Astrocyte (in vitro differentiated cells and primary cell): ENCODE results near the gene PPP1R15A. TPM values are rescaled to one million over a fixed set of nuclear protein-coding genes. Genes with fewer than 3 reads are reported as not detected.
"Not testable (repeated sequence)": the region's sequence is repeated elsewhere in the genome, so short reads cannot be mapped to it uniquely, and the experiment has no call there.

Experiments used
- DNase-seq: peaks from one replicate; pipeline ENCODE4 v3.0.0-alpha.2; 2010; ENCODE audit warnings: low read depth
- FAIRE-seq: peaks from 2 replicates; lab custom pipeline; 2011; peaks lifted over from hg19 to GRCh38; lab: Jason Lieb, UNC
- H2AFZ ChIP-seq: 2 replicates; pipeline ENCODE4 v1.6.0; 2012; ENCODE audit warnings: low read depth, low read length, inconsistent platforms
- H3K27ac ChIP-seq: 2 replicates; pipeline ENCODE4 v1.5.1; 2011; ENCODE audit warnings: low read depth, low read length, inconsistent platforms
- H3K27me3 ChIP-seq: 2 replicates; pipeline ENCODE4 v1.6.0; 2011; ENCODE audit warnings: low read length, inconsistent platforms; ENCODE audit not compliant: insufficient read depth
- H3K36me3 ChIP-seq: 2 replicates; pipeline ENCODE4 v1.5.1; 2011; ENCODE audit warnings: low read length, inconsistent platforms; ENCODE audit not compliant: insufficient read depth
- H3K4me1 ChIP-seq: 2 replicates; pipeline ENCODE4 v1.5.1; 2011; ENCODE audit warnings: low read length, inconsistent platforms; ENCODE audit not compliant: insufficient read depth
- H3K4me2 ChIP-seq: 2 replicates; pipeline ENCODE4 v1.6.0; 2012; ENCODE audit warnings: low read length, inconsistent platforms
- H3K4me3 ChIP-seq: 2 replicates; pipeline ENCODE4 v1.5.1; 2011; ENCODE audit warnings: low read depth, mild to moderate bottlenecking, low read length, inconsistent platforms; ENCODE audit not compliant: insufficient read depth
- H3K79me2 ChIP-seq: 2 replicates; pipeline ENCODE4 v1.6.0; 2012; ENCODE audit warnings: mild to moderate bottlenecking, low read length, inconsistent platforms; ENCODE audit not compliant: insufficient read depth
- H3K9ac ChIP-seq: 2 replicates; pipeline ENCODE4 v1.6.0; 2012; ENCODE audit warnings: mild to moderate bottlenecking, low read length, inconsistent platforms
- H3K9me3 ChIP-seq: 2 replicates; pipeline ENCODE4 v1.5.1; 2012; ENCODE audit warnings: low read depth, mild to moderate bottlenecking, low read length, inconsistent platforms; ENCODE audit not compliant: insufficient read depth
- H4K20me1 ChIP-seq: 2 replicates; pipeline ENCODE4 v1.6.0; 2012; ENCODE audit warnings: low read length, inconsistent platforms; ENCODE audit not compliant: insufficient read depth
- H3K27ac Mint-ChIP-seq: one replicate; pipeline ENCODE4 v1.8.0; 2021; ENCODE audit warnings: mild to moderate bottlenecking, mixed read lengths; ENCODE audit not compliant: unreplicated experiment
- H3K27me3 Mint-ChIP-seq: one replicate; pipeline ENCODE4 v1.8.0; 2021; ENCODE audit warnings: low read depth, mixed read lengths; ENCODE audit not compliant: unreplicated experiment
- H3K36me3 Mint-ChIP-seq: one replicate; pipeline ENCODE4 v1.8.0; 2021; ENCODE audit warnings: low read depth, mixed read lengths; ENCODE audit not compliant: unreplicated experiment
- H3K4me1 Mint-ChIP-seq: one replicate; pipeline ENCODE4 v1.8.0; 2021; ENCODE audit warnings: low read depth, mixed read lengths; ENCODE audit not compliant: unreplicated experiment
- H3K4me3 Mint-ChIP-seq: one replicate; pipeline ENCODE4 v1.8.0; 2021; ENCODE audit warnings: mild to moderate bottlenecking, moderate library complexity, mixed read lengths; ENCODE audit not compliant: unreplicated experiment
- H3K9me3 Mint-ChIP-seq: one replicate; pipeline ENCODE4 v1.8.0; 2021; ENCODE audit warnings: mild to moderate bottlenecking, mixed read lengths; ENCODE audit not compliant: unreplicated experiment
- EZH2 ChIP-seq: IDR thresholded peaks from 2 replicates; pipeline ENCODE4 v1.6.1; 2012; ENCODE audit warnings: mild to moderate bottlenecking, low read length, inconsistent platforms; ENCODE audit not compliant: insufficient read depth
- total RNA-seq: library from RNA; stranded (reverse); gene quantifications from 2 replicates; pipeline ENCODE4 v1.2.1, GENCODE V29; 2021
- TF ChIP-seq, protein P1 (sequence below): IDR thresholded peaks from 2 replicates; pipeline ENCODE4 v1.5.1; 2011; ENCODE audit warnings: low read depth, mild to moderate bottlenecking, inconsistent platforms, low read length, moderate library complexity; ENCODE audit not compliant: insufficient read depth

The PPP1R15A gene
- total RNA-seq, 1 donor from 2014 or later, result 53.2 TPM

DNA sequence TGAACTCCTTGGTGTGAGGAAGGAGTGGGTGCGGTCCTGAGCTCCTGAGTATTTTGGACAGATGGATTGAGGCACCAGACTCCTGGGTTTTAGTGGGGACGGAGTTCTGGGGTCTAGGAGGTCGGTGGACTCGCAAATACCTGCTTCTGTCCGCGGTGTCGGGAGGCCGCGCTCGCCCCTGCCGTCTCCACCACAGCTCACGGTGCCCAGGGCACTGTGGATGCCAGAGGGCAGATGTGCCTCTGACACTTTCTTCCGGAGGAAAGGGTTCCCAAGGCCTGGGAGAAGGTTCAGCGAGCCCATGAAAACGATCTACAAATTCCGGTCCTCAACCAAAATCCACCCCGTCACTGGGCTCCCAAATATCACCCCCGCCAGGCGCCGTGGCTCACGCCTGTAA, 23.0 kb downstream of the PPP1R15A start:
- H3K4me3 ChIP-seq, result no peak overlapping the region
- H3K27ac ChIP-seq, result no peak overlapping the region
- H3K4me1 ChIP-seq, result no peaks in the 10 kb centered on the region
- H3K79me2 ChIP-seq, result peaks cover 1% of the 10 kb centered on the region
- no peak overlapping the region for H3K4me3 Mint-ChIP-seq
- no peaks in the 10 kb centered on the region for H3K9me3 ChIP-seq
- FAIRE-seq (no peak), DNase-seq (no peak)
- TF ChIP-seq, protein P1, sequence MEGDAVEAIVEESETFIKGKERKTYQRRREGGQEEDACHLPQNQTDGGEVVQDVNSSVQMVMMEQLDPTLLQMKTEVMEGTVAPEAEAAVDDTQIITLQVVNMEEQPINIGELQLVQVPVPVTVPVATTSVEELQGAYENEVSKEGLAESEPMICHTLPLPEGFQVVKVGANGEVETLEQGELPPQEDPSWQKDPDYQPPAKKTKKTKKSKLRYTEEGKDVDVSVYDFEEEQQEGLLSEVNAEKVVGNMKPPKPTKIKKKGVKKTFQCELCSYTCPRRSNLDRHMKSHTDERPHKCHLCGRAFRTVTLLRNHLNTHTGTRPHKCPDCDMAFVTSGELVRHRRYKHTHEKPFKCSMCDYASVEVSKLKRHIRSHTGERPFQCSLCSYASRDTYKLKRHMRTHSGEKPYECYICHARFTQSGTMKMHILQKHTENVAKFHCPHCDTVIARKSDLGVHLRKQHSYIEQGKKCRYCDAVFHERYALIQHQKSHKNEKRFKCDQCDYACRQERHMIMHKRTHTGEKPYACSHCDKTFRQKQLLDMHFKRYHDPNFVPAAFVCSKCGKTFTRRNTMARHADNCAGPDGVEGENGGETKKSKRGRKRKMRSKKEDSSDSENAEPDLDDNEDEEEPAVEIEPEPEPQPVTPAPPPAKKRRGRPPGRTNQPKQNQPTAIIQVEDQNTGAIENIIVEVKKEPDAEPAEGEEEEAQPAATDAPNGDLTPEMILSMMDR, result no peak
- TF ChIP-seq EZH2, result no peak
- peaks cover 8% of the 10 kb centered on the region for H3K27me3 Mint-ChIP-seq
- H3K4me2 ChIP-seq, result peak overlapping the region; percentile 72
- H2AFZ ChIP-seq, result no peak overlapping the region
- no peaks in the 10 kb centered on the region for H3K4me1 Mint-ChIP-seq
- no peaks in the 10 kb centered on the region for H4K20me1 ChIP-seq
- H3K9ac ChIP-seq, result no peak overlapping the region
- H3K27me3 ChIP-seq, result peaks cover 5% of the 10 kb centered on the region
- H3K36me3 Mint-ChIP-seq, result no peaks in the 10 kb centered on the region
- no peaks in the 10 kb centered on the region for H3K36me3 ChIP-seq
- H3K9me3 Mint-ChIP-seq, result no peaks in the 10 kb centered on the region
- H3K27ac Mint-ChIP-seq, result no peak overlapping the region

DNA sequence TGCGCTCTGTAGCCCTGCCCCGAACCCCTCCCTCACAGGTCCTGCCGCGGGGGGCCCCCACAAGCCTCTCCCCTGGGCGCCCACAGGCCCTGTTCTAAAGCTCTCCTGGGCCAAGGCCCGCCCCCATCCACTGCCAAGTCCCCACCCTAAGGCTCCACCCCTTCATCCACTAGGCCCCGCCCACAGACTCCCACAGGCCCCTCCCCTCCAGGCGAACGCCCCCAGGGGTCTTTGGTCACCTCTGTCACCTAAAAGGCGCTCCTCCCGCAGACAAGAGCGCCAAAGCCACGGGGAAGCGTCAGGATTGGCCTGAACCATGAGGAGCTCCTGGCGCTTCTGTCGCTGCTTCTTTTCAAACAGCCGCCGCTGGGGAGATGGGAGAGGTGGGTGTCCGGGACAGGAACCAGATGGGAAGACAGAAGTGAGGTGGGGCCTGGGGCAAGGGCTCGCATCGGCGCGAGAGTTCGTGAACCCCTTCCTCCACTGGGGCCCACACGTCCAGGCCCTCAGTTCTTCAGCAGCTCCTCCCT, 24.0 kb downstream of the PPP1R15A start:
- Histone ChIP-seq H3K79me2 (peaks cover 11% of the 10 kb centered on the region), H3K9me3 (no peaks in the 10 kb centered on the region), H3K4me1 (peaks cover 6% of the 10 kb centered on the region), H2AFZ (peak overlapping the region; percentile 66), H3K27me3 (peaks cover 5% of the 10 kb centered on the region), H3K36me3 (no peaks in the 10 kb centered on the region), H3K4me2 (peak overlapping the region; percentile 72), H4K20me1 (no peaks in the 10 kb centered on the region), H3K27ac (no peak overlapping the region), H3K4me3 (no peak overlapping the region), H3K9ac (no peak overlapping the region)
- FAIRE-seq (no peak), DNase-seq (no peak)
- peaks cover 4% of the 10 kb centered on the region for H3K36me3 Mint-ChIP-seq
- TF ChIP-seq, protein P1, result no peak
- no peak for TF ChIP-seq EZH2
- H3K4me1 Mint-ChIP-seq, result peaks cover 6% of the 10 kb centered on the region
- no peaks in the 10 kb centered on the region for H3K9me3 Mint-ChIP-seq
- no peak overlapping the region for H3K27ac Mint-ChIP-seq
- no peak overlapping the region for H3K4me3 Mint-ChIP-seq
- H3K27me3 Mint-ChIP-seq, result peaks cover 6% of the 10 kb centered on the region

DNA sequence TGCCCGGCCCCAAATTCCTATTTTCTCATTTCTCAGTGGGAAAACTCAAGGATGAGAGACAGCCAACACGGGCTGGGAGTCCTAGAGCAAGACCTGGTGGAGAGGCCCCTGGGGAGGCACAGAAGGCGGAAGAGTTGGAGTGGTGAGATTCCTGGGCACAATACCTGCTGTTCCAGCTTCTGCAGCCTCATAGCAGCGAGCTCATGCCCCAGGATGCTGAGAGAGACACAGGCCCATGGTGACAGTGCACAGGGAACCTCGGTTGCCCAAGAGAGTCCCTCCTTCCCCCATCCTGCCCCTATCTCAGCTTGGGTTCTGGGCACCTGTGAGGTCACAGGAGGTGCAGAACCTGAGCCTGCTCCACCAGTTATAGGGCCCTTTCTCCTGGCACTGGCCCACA, 25.0 kb downstream of the PPP1R15A start:
- peaks cover 11% of the 10 kb centered on the region for H3K4me1 ChIP-seq
- no peak overlapping the region for H3K4me2 ChIP-seq
- H3K27ac Mint-ChIP-seq, result no peak overlapping the region
- TF ChIP-seq EZH2, result no peak
- TF ChIP-seq, protein P1, result no peak
- H3K27me3 Mint-ChIP-seq, result peaks cover 6% of the 10 kb centered on the region
- H3K4me1 Mint-ChIP-seq, result peaks cover 6% of the 10 kb centered on the region
- H3K27ac ChIP-seq, result no peak overlapping the region
- H3K4me3 ChIP-seq, result no peak overlapping the region
- peaks cover 5% of the 10 kb centered on the region for H3K27me3 ChIP-seq
- DNase-seq (no peak), FAIRE-seq (no peak)
- H3K9me3 Mint-ChIP-seq, result no peaks in the 10 kb centered on the region
- H3K36me3 ChIP-seq, result no peaks in the 10 kb centered on the region
- no peak overlapping the region for H2AFZ ChIP-seq
- no peaks in the 10 kb centered on the region for H3K9me3 ChIP-seq
- H3K79me2 ChIP-seq, result peaks cover 19% of the 10 kb centered on the region
- H3K9ac ChIP-seq, result no peak overlapping the region
- no peak overlapping the region for H3K4me3 Mint-ChIP-seq
- H3K36me3 Mint-ChIP-seq, result peaks cover 4% of the 10 kb centered on the region
- no peaks in the 10 kb centered on the region for H4K20me1 ChIP-seq

DNA sequence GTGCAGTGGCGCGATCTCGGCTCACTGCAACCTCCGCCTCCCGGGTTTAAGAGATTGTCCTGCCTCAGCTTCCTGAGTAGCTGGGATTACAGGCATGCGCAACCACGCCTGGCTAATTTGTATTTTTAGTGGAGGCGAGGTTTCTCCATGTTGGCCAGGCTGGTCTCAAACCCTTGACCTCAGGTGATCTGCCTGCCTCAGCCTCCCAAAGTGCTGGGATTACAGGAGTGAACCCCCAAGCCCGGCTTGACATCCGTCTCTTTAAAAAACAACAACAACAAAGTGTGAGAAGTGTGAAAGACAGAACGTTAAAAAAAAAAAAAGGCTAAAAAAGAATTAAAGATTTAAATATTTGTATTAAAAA, 27.1 kb downstream of the PPP1R15A start:
- peaks cover 11% of the 10 kb centered on the region for H3K4me1 ChIP-seq
- not testable (repeated sequence) for H3K36me3 ChIP-seq, H3K9ac ChIP-seq, H4K20me1 ChIP-seq, FAIRE-seq, H3K27ac Mint-ChIP-seq, H3K4me1 Mint-ChIP-seq, H3K27me3 ChIP-seq, H3K9me3 Mint-ChIP-seq, DNase-seq, H3K9me3 ChIP-seq, H3K27ac ChIP-seq, H3K36me3 Mint-ChIP-seq, H3K27me3 Mint-ChIP-seq
- peak overlapping the region; percentile 26 for H2AFZ ChIP-seq
- peak overlapping the region; percentile 72 for H3K4me3 Mint-ChIP-seq
- peaks cover 27% of the 10 kb centered on the region for H3K79me2 ChIP-seq
- H3K4me3 ChIP-seq, result peak overlapping the region; percentile 87
- H3K4me2 ChIP-seq, result peak overlapping the region; percentile 98
